SK-N-SH (cell line): ENCODE measurements around the gene PDE4B. TPM values are rescaled to one million over a fixed set of nuclear protein-coding genes. Genes with fewer than 3 reads are reported as not detected.

Experiments
- CTCF ChIA-PET: fragments of 300-600, 350-600 bp; formaldehyde crosslinking; extraction: SDS; loops from one replicate; lab custom pipeline; 2021; lab: Yijun Ruan, JAX
- POLR2A ChIA-PET: fragments of 350-600 bp; sonication (Branson Sonifier 250); formaldehyde crosslinking; extraction: SDS; loops from one replicate; lab custom pipeline; 2020; ENCODE audit warnings: antibody characterized with exemption, inconsistent platforms; lab: Yijun Ruan, JAX
- DNase-seq: peaks from one replicate; pipeline ENCODE4 v3.0.0; 2012
- H2AFZ ChIP-seq: fragments of 200-600 bp; sonication (generic); 2 replicates; pipeline ENCODE4 v1.8.1; 2016; ENCODE audit warnings: antibody characterized with exemption, mild to moderate bottlenecking, low read depth
- H3F3A ChIP-seq: fragments of 200-600 bp; sonication (generic); replicated peaks from 2 replicates; pipeline ENCODE3; 2016; ENCODE audit warnings: antibody characterized with exemption, mild to moderate bottlenecking; ENCODE audit not compliant: insufficient read depth
- H3K27ac ChIP-seq, 2 experiments: fragments of 200-500 bp in 1 of 2; fragments of 200-600 bp in 1 of 2; sonication (Bioruptor generic) in 1 of 2; sonication (generic), shearing (Covaris generic) in 1 of 2; 2 replicates each; pipeline versions ENCODE4 v1.5.1 to v1.6.1; 2014 to 2016; ENCODE audit warnings: low read depth in 2 of 2, inconsistent platforms in 1 of 2, low read length in 1 of 2, mild to moderate bottlenecking in 1 of 2, mixed read lengths in 1 of 2
- H3K27me3 ChIP-seq: fragments of 200-600 bp; sonication (generic), shearing (Covaris generic); 2 replicates; pipeline ENCODE4 v1.6.1; 2016; ENCODE audit warnings: mixed run types; ENCODE audit not compliant: insufficient read depth
- H3K36me3 ChIP-seq, 2 experiments: fragments of 200-500 bp in 1 of 2; fragments of 200-600 bp in 1 of 2; sonication (Bioruptor generic) in 1 of 2; sonication (generic) in 1 of 2; replicated peaks in 1 of 2; 2 replicates each; pipeline versions ENCODE3 to v1.5.1; 2014 to 2016; ENCODE audit warnings: low read length in 1 of 2, mild to moderate bottlenecking in 1 of 2; ENCODE audit not compliant: insufficient read depth in 2 of 2, control insufficient read depth in 1 of 2
- H3K4me1 ChIP-seq, 2 experiments: fragments of 200-500 bp in 1 of 2; fragments of 200-600 bp in 1 of 2; sonication (Bioruptor generic) in 1 of 2; sonication (generic), shearing (Covaris generic) in 1 of 2; 2 replicates each; pipeline versions ENCODE4 v1.5.1 to v1.6.1; 2014 to 2016; ENCODE audit warnings: low read depth in 1 of 2, low read length in 1 of 2, mixed run types in 1 of 2; ENCODE audit not compliant: insufficient read depth in 2 of 2, control insufficient read depth in 1 of 2
- H3K4me2 ChIP-seq: fragments of 200-600 bp; sonication (generic), shearing (Covaris generic); 2 replicates; pipeline ENCODE4 v1.6.1; 2017; ENCODE audit warnings: mixed run types
- H3K4me3 ChIP-seq, 2 experiments: fragments of 200-500 bp in 1 of 2; fragments of 200-600 bp in 1 of 2; sonication (Bioruptor generic) in 1 of 2; sonication (generic), shearing (Covaris generic) in 1 of 2; 2 replicates each; pipeline versions ENCODE4 v1.5.1 to v1.8.1; 2014 to 2016; ENCODE audit warnings: low read depth in 2 of 2, inconsistent platforms in 1 of 2, low read length in 1 of 2, mild to moderate bottlenecking in 1 of 2, mixed read lengths in 1 of 2, moderate library complexity in 1 of 2
- H3K79me2 ChIP-seq: fragments of 200-600 bp; sonication (generic); 2 replicates; pipeline ENCODE4 v1.8.1; 2017; ENCODE audit warnings: mild to moderate bottlenecking; ENCODE audit not compliant: insufficient read depth
- H3K9ac ChIP-seq: fragments of 200-600 bp; sonication (generic); 2 replicates; pipeline ENCODE4 v1.6.1; 2017; ENCODE audit warnings: mixed run types
- H3K9me2 ChIP-seq: fragments of 200-600 bp; sonication (generic); 2 replicates; pipeline ENCODE4 v1.6.1; 2017; ENCODE audit warnings: mixed run types
- H3K9me3 ChIP-seq: fragments of 200-600 bp; sonication (generic); 2 replicates; pipeline ENCODE4 v1.6.1; 2017; ENCODE audit warnings: mixed run types, mild to moderate bottlenecking, moderate library complexity
- H4K20me1 ChIP-seq: fragments of 200-600 bp; sonication (generic); 2 replicates; pipeline ENCODE4 v1.6.1; 2017; ENCODE audit warnings: mild to moderate bottlenecking, mixed run types; ENCODE audit not compliant: insufficient read depth
- CHD2 ChIP-seq: fragments of 150-350 bp; IDR thresholded peaks from 2 replicates; pipeline ENCODE4 v1.6.1; 2018; ENCODE audit warnings: low read length; ENCODE audit not compliant: partially characterized antibody
- FOXJ3 ChIP-seq: sonication (generic); formaldehyde crosslinking; IDR thresholded peaks from 2 replicates; pipeline ENCODE4 v1.5.1; 2020; ENCODE audit warnings: mild to moderate bottlenecking, missing genetic modification reagents
- FOXM1 ChIP-seq: IDR thresholded peaks from 2 replicates; pipeline ENCODE4 v1.4.0; 2012; ENCODE audit warnings: low read depth, mild to moderate bottlenecking
- GABPA ChIP-seq: IDR thresholded peaks from 2 replicates; pipeline ENCODE4 v1.4.0; 2012; ENCODE audit warnings: low read depth, mild to moderate bottlenecking
- GATA2 ChIP-seq: sonication (generic); formaldehyde crosslinking; IDR thresholded peaks from 2 replicates; pipeline ENCODE4 v1.5.0; 2020; ENCODE audit warnings: mild to moderate bottlenecking, missing genetic modification reagents
- JUND ChIP-seq: IDR thresholded peaks from 2 replicates; pipeline ENCODE4 v1.4.0; 2012
- MAX ChIP-seq: IDR thresholded peaks from 2 replicates; pipeline ENCODE4 v1.4.0; 2012; ENCODE audit warnings: low read depth
- NRF1 ChIP-seq: IDR thresholded peaks from 2 replicates; pipeline ENCODE4 v1.6.1; 2012; ENCODE audit warnings: low read depth, mild to moderate bottlenecking, low read length
- RAD21 ChIP-seq: IDR thresholded peaks from 2 replicates; pipeline ENCODE4 v1.6.1; 2012; ENCODE audit warnings: mild to moderate bottlenecking, low read length
- REST ChIP-seq: IDR thresholded peaks from 2 replicates; pipeline ENCODE4 v1.6.1; 2012; ENCODE audit warnings: mild to moderate bottlenecking, low read depth, low read length, moderate library complexity
- RFX5 ChIP-seq: IDR thresholded peaks from 2 replicates; pipeline ENCODE4 v1.6.1; 2012; ENCODE audit warnings: mild to moderate bottlenecking, improper control_type of control experiment, low read length
- SMC3 ChIP-seq: IDR thresholded peaks from 2 replicates; pipeline ENCODE4 v1.6.1; 2012; ENCODE audit warnings: low read depth, low read length, improper control_type of control experiment
- TCF12 ChIP-seq: IDR thresholded peaks from 2 replicates; pipeline ENCODE4 v1.4.0; 2012
- USF1 ChIP-seq: IDR thresholded peaks from 2 replicates; pipeline ENCODE4 v1.4.0; 2012; ENCODE audit warnings: low read depth, borderline replicate concordance
- YY1 ChIP-seq: IDR thresholded peaks from 2 replicates; pipeline ENCODE4 v1.4.0; 2012; ENCODE audit warnings: low read depth, mild to moderate bottlenecking
- WGBS: methylation state at CpG from one replicate; pipeline ENCODE4 v1.1.6; 2017; ENCODE audit warnings: low lambda C conversion rate; 5-methylcytosine and 5-hydroxymethylcytosine counted together
- polyA plus RNA-seq, 3 experiments: library from polyadenylated mRNA; depleted of rRNA; stranded (reverse); fragments of >200 nt; gene quantifications; 2 replicates each; pipeline ENCODE4 v1.2.3, GENCODE V29; 2012

Gene PDE4B
- polyA plus RNA-seq, 1 of the 3 experiments (the other 2 are of a cell fraction), result 1.9 TPM

- DNase-seq, result no peak
- ChIA-PET CTCF (no interaction called here), POLR2A (no interaction called here)
- no peak overlapping the region for H2AFZ ChIP-seq
- H3F3A ChIP-seq, result no peaks in the 10 kb centered on the region
- no peaks in the 10 kb centered on the region for H3K36me3 ChIP-seq
- no peaks in the 10 kb centered on the region for H3K9me2 ChIP-seq
- H3K4me1 ChIP-seq, result peaks cover 11 to 15% of the 10 kb centered on the region in 2 experiments; a peak in 3 of 4 replicates
- no peak overlapping the region; a peak in 1 of 4 replicates for H3K27ac ChIP-seq
- 86% methylated on average over 2 of the region's 2 CpGs for WGBS
- H4K20me1 ChIP-seq, result no peaks in the 10 kb centered on the region
- no peak overlapping the region for H3K4me3 ChIP-seq
- TF ChIP-seq USF1, result no peak
- TF ChIP-seq CHD2, result no peak
- H3K79me2 ChIP-seq, result no peaks in the 10 kb centered on the region; the same call in 1 of the 2 replicates
- H3K9me3 ChIP-seq, result no peaks in the 10 kb centered on the region
- no peak overlapping the region for H3K4me2 ChIP-seq
- H3K27me3 ChIP-seq, result no peaks in the 10 kb centered on the region
- no peak overlapping the region for H3K9ac ChIP-seq
Observed at GRCh38 chr1:66335125-66335524, 542.4 kb downstream of the PDE4B start.

GRCh38 chr1:66335859-66336640, 543.4 kb downstream of the PDE4B start:
- peaks cover 5 to 15% of the 10 kb centered on the region in 2 experiments; a peak in 3 of 4 replicates for H3K4me1 ChIP-seq
- H3F3A ChIP-seq, result no peaks in the 10 kb centered on the region
- no peak overlapping the region for H3K4me3 ChIP-seq
- H3K4me2 ChIP-seq, result no peak overlapping the region
- POLR2A ChIA-PET, result no interaction called here
- H3K27ac ChIP-seq, result no peak overlapping the region; a peak in 1 of 4 replicates
- H3K9ac ChIP-seq, result no peak overlapping the region
- no peak overlapping the region for H2AFZ ChIP-seq
- WGBS, result 80% methylated on average over 10 of the region's 10 CpGs
- DNase-seq, result no peak
- H3K27me3 ChIP-seq, result no peaks in the 10 kb centered on the region
- H3K36me3 ChIP-seq, result no peaks in the 10 kb centered on the region
- H4K20me1 ChIP-seq, result no peaks in the 10 kb centered on the region
- CTCF ChIA-PET, result interaction anchor here (1.2 kb wide), 1 partner anchor 9 kb away, joined by 3 read pairs; no protein-coding TSS in a partner anchor
- no peaks in the 10 kb centered on the region for H3K9me3 ChIP-seq
- H3K9me2 ChIP-seq, result no peaks in the 10 kb centered on the region
- no peaks in the 10 kb centered on the region; the same call in 1 of the 2 replicates for H3K79me2 ChIP-seq
- no peak for TF ChIP-seq JUND
- no peak for TF ChIP-seq RFX5
- no peak for TF ChIP-seq SMC3
- TF ChIP-seq NRF1, result no peak
- TF ChIP-seq FOXM1, result no peak
- TF ChIP-seq RAD21, result no peak
- TF ChIP-seq GABPA, result no peak
- TF ChIP-seq TCF12, result no peak
- no peak for TF ChIP-seq CHD2
- no peak for TF ChIP-seq FOXJ3 (CRISPR knock-in tag)
- no peak for TF ChIP-seq REST
- no peak for TF ChIP-seq YY1
- TF ChIP-seq GATA2 (CRISPR knock-in tag), result no peak
- no peak for TF ChIP-seq MAX
- TF ChIP-seq, all 33 proteins: peak for 0
